GM11168 (cell line): ENCODE measurements around the gene SLC30A10.
"Not testable (repeated sequence)": the region's sequence is repeated elsewhere in the genome, so short reads cannot be mapped to it uniquely, and the experiment has no call there.

Experiments used
- in situ Hi-C: fragments of 300-500 bp; cut with MboI; formaldehyde crosslinking; loops from one replicate; pipeline ENCODE4 v1.12.0; 2022; ENCODE audit warnings: low sequenced_read_pairs; ENCODE audit not compliant: unreplicated experiment

The SLC30A10 gene

DNA sequence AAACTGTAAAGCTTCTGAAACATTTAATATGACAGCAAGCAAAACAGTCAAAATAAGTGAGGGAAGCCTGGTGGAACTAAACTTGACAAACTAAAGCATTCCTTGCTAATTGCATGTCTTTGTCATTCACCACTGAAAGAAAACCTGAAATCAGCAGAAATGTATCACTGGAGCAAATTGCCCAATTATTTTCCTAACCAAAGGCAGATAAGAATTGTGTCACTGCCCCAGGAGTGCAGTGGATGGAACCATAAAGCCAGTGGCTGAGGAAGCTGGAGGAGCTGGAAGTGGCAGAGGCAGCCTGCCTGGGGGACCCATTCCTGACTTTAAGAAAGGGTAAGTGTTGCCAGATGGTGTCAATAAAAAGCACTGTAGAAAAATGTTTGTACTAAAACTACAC is 2.7 kb upstream of the SLC30A10 start:
- in situ Hi-C loops = no loop called here

- in situ Hi-C loops = no loop called here
Measured at GRCh38 chr1:219928791-219929118, 398 bp upstream of the SLC30A10 start.

DNA sequence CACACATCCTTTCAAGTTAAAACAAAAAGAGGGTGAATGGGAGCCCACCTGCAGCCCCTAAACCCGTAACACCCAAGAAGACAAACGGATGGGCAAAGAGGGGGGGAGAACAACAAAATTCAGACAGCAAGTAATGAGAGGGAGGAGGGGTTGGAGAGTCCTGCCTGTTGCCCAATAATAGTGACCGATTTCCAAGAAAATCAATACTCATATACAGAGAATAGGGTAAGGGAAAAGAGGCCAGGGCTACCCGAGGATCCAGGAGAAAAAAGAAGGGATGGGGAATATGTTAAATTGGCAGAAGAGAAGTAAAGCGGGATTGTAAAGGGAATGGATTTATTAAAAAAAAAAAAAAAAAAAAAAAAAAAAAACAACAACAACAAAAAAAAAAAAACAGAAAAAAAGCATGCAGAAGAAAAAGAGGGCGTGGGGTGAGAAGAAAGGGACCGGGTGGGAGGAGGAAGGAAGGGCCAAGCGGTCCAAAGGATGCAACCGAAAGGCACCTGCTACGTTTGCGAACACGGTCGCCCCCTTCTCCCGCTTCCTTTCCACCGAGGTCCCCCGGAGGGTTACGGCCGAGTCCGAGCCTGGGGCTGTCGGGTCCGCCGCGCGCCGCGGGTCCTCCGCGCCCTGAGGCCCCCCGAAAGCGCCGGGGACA is 930 bp downstream of the SLC30A10 start:
- in situ Hi-C loops = no loop called here

DNA sequence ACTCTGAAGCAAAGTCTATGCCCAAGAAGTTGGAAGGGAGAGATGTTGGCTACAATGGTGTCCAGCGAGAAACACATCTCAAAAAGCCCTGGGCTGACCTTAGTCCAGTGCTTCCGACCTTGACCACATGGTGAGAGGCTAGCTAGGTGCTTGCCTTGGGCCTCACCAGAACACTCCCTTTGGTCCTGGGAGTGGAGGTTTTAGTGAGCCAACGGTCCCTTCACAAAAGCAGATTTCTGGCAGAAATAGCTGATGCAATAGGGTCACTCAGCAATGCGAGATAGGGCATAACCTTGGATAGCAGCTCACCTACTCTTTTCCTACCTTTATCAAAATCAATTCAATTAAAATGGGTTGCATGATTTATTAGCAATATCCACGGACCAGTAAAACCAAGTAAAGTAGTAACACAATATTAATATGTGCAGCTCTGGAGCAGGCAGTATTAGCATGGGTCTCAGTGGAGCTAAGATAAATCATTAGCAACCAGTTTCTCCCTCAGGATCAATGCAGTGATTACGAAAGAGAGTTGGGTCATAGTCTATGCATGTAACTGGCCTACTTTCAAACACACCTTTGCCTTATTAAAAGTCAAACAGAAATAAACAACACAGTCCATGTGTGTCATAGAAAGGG is 1.9 kb downstream of the SLC30A10 start:
- in situ Hi-C loops = no loop called here

DNA sequence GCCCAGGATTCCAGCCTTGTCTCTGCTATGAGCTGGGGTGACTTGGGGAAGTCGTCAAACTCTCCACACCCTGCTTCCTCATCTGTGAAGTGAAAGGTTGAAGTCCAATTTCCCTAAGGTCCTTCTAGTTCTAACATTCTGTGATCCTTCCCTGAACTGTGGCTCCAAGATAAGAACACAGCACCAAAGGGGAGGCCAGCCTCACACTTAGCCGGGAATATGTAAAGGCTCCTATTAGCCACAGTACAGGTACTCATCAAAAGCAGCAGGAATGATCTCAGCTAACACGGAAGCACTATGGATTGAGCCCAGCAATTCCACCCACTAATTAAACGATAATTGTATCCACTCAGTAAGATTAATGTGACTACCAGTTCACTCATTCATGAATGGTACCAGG is 4.0 kb downstream of the SLC30A10 start:
- in situ Hi-C loops = no loop called here

- in situ Hi-C loops = no loop called here
Measured at GRCh38 chr1:219917851-219918466, 10.4 kb downstream of the SLC30A10 start.

- in situ Hi-C loops = no loop called here
Measured at GRCh38 chr1:219917281-219917680, 11.1 kb downstream of the SLC30A10 start.

DNA sequence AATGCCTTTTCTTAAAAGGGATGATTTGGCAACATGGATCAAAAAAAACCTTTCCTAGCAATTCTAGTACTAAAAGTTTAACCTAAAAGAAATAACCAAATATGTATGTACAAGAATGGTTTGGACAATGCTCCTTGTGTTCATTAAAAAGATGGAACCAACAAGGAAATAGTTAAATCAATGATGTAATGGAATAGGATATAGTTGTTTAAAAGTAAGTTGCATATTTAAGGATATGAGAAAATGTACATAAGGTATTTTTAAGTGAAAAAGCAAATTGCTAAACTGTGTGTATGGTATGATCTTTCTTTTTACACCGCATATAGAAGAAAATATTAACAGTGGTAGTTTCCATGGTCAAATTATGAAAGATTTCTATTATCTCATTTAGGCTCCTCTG is 12.1 kb downstream of the SLC30A10 start:
- in situ Hi-C loops = no loop called here

GRCh38 chr1:219913005-219913770 is 15.2 kb downstream of the SLC30A10 start:
- in situ Hi-C loops = no loop called here

GRCh38 chr1:219910716-219911115 is 17.6 kb downstream of the SLC30A10 start:
- in situ Hi-C loops = no loop called here

- in situ Hi-C loops = no loop called here
Measured at GRCh38 chr1:219909476-219909875, 18.9 kb downstream of the SLC30A10 start.

DNA sequence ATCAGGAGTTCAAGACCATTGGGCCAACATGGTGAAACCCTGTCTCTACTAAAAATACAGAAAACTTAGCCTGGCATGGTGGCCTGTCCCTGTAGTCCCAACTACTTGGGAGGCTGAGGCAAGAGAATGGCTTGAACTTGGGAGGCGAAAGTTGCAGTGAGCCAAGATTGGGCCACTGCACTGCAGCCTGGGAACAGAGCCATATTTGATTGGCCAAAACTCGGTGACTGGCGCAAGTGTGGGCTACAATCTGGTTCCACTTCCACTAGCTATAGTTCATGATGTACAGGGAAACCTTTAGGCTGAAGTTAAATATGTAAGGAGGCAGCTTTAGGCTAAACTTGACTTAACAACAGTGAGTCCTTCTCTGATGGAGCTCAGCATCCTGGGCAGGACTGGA is 20.2 kb downstream of the SLC30A10 start:
- in situ Hi-C loops = no loop called here

- in situ Hi-C loops = no loop called here
Measured at GRCh38 chr1:219907772-219908070, 20.6 kb downstream of the SLC30A10 start.

GRCh38 chr1:219906924-219907771 is 21.2 kb downstream of the SLC30A10 start:
- in situ Hi-C loops = no loop called here

DNA sequence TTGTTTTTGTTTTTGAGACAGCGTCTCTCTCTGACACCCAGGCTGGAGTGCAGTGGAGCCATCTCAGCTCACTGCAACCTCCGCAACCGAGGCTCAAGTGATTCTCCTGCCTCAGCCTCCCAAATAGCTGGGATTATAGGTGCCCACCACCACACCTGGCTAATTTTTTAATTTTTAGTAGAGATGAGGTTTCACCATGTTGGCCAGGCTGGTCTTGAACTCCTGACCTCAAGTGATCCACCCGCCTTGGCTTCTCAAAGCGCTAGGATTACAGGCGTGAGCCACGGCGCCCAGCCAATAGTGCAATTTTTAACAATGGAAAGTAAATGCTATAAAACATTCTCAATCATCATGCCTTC is 21.8 kb downstream of the SLC30A10 start:
- in situ Hi-C loops = not testable (repeated sequence)

DNA sequence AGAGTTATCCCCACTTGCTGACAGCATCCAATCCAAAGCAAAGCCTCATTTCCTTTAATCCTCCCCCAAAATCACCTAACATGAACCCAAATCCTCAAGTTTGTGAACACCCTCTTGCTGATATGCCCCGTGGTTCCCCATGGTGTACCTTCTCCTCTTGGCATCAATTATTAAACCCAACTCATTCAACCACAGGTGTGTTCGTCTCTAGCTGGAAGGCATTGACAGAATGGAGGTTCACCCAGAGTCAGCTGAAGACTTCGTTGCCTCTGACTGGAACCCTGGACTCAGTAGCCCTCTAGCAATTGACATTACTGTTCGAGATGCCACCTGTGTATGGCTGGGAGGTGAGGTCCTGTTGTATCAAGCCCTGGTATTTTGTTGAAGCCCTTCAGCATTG is 22.8 kb downstream of the SLC30A10 start:
- in situ Hi-C loops = no loop called here

DNA sequence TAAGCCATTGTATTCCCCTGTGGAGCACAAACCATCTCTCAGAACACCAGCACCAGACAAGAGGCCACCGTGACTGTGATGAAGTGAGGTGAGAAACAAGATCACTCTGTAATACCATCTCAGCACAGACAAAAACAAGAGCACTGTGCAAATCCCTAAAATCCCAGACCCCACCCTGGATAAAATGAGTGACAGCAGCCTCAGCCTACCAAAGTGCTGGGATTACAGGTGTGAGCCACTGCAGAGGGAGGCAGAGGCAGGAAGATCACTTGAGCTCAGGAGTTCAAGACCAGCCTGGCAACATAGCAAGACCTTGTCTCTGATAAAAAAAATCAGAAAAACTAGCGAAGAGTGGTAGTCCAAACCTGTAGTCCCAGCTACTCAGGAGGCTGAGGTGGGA is 23.4 kb downstream of the SLC30A10 start:
- in situ Hi-C loops = no loop called here

DNA sequence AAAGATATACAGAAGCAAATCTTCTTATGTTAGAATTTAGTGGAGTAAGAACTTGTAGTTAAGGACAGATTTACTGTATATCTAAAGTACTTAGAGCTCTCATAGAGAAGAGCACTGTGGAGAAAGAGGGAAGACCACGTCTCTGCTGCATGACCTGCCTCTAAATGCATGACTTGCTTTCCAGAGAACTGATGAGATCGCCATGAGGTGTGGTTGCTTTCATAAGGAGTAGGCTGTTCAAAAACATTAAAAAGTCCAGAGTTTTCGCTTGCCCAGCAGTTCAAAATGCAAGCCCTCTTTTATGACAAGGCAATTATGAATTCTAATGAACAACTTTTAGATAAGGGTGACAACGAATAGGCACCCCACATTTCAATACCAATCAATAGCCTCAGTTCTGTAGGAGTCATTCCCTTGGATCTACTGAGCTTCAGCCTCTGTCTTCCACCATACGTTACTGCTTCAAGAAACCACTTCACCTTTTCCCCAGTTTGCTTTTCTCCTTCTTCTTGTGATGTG is 24.9 kb downstream of the SLC30A10 start:
- in situ Hi-C loops = no loop called here

GRCh38 chr1:219902951-219903350 is 25.4 kb downstream of the SLC30A10 start:
- in situ Hi-C loops = no loop called here

DNA sequence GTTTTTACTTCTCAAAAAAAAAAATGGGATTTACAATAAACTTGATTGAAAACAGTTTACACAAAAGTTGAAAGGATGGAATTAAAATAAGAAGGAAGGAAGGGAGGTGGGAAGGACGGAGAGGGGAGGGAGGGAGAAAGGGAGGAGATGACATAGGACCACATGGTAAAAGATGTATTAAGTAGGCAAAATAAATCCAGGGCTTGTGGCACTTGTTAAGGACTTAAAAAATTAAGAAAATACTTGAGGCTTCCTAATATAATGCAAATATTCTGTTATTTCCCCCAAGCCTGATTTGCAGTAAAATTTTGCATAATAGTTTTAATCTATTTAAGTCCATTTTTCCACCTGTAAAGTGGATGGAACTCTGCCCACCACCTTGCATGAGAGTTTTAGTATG is 27.5 kb downstream of the SLC30A10 start:
- in situ Hi-C loops = no loop called here
